Pancreas (tissue), 10 donors: ENCODE results near the gene NBPF9. TPM values are rescaled to one million over a fixed set of nuclear protein-coding genes. Genes with fewer than 3 reads are reported as not detected.
"Not testable (repeated sequence)": the region's sequence is repeated elsewhere in the genome, so short reads cannot be mapped to it uniquely, and the experiment has no call there.

Source experiments
- ATAC-seq, 4 donors: fragments of 200-7000 bp; cut with Tn5 transposase; one replicate each; pipeline versions ENCODE4 v1.8.0 to v1.9.1; 2020; ENCODE audit warnings: mild to moderate bottlenecking in 4 of 4, moderate library complexity in 4 of 4
- DNase-seq, 6 donors: peaks; one replicate each; pipeline ENCODE4 v3.0.0-alpha.2; 2020
- FAIRE-seq: peaks from 2 replicates; lab custom pipeline; 2012; peaks lifted over from hg19 to GRCh38; lab: Jason Lieb, UNC
- H3K27ac ChIP-seq, 4 donors: fragments of 200-600 bp; sonication (generic); 1 replicate in 3 of 4; 2 replicates in 1 of 4; pipeline versions ENCODE4 v1.5.0 to v1.8.0; 2020
- H3K27me3 ChIP-seq, 4 donors: fragments of 200-600 bp; one replicate each; pipeline ENCODE4 v1.8.0; 2021
- H3K36me3 ChIP-seq, 3 donors: fragments of 200-600 bp; sonication (generic) in 1 of 3; one replicate each; pipeline versions ENCODE4 v1.5.0 to v1.8.0; 2020 to 2021
- H3K4me1 ChIP-seq, 3 donors: fragments of 200-600 bp; one replicate each; pipeline ENCODE4 v1.8.0; 2021
- H3K4me3 ChIP-seq, 4 donors: fragments of 200-600 bp; sonication (generic) in 2 of 4; one replicate each; pipeline versions ENCODE4 v1.5.0 to v1.8.0; 2020 to 2021
- H3K9me3 ChIP-seq, 4 donors: fragments of 200-600 bp; one replicate each; pipeline ENCODE4 v1.8.0; 2021
- WGBS, 2 donors: extraction: QIAGEN DNeasy Blood & Tissue Kit; methylation state at CpG; one replicate each; pipeline ENCODE4 v1.1.7; 2013; 5-methylcytosine and 5-hydroxymethylcytosine counted together
- intact Hi-C, 3 donors: fragments of 100-400 bp; cut with DNase I; formaldehyde crosslinking; loops; one replicate each; pipeline versions ENCODE4 v1.11.1 to v1.14.2; 2022
- polyA plus RNA-seq, 2 donors: library from polyadenylated mRNA; stranded (reverse); fragments of 200-250 nt; gene quantifications; one replicate each; pipeline ENCODE4 v1.2.3, GENCODE V29; 2013
- total RNA-seq, 6 donors: library from RNA; stranded (reverse); fragmentation: NEBNext Ultra II Directional in 4 of 6; extraction: Animal tissue kit (Norgen Biotek cat#: 25700) in 4 of 6; gene quantifications; one replicate each; pipeline versions ENCODE4 v1.2.1 to v1.2.4, GENCODE V29; 2021 to 2023
- donor health status: healthy with polysubstance abuse.
- donor health status: DM: no; HTN: no; CAD: no; lungs with moderate emphysema.
- donor health status: DM: no; HTN: no; CAD: no.
- donor health status: control.
- donor health status: control.
- donor health status: Bipolar disorder and iron deficiency.
- donor health status: DM: yes; HTN: yes; CAD: no.
- donor health status: DM: no; HTN: no; CAD: no.
- donor health status: DM: no; HTN: no; CAD: no.
- donor health status: DM: yes; HTN: yes; CAD: no.

NBPF9 gene
- total and polyA plus RNA-seq, 8 donors: 6.6 to 17.8 (median 10.9) TPM

DNA sequence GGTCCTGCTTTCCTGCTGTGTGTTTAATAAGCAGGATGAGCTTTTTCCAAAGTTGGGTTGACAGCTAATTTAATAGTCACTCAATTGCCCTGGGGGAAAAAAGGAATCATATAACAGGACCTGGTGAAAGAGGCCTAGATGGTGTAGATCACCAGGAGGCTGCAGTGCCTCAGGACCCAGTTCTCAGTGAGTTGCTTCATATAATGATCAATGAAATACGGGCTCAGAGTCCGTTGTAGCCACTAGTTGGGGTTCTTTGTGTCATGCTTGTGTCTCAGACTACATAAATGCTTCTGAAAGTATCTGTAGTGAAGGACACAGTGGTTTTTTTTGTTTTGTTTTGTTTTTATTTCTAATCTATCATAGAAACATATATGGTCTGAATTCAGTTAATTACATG is 94.6 kb downstream of the NBPF9 start:
- ATAC-seq, intact Hi-C loops, H3K4me3 ChIP-seq, H3K9me3 ChIP-seq, H3K4me1 ChIP-seq, H3K36me3 ChIP-seq, H3K27me3 ChIP-seq, FAIRE-seq, H3K27ac ChIP-seq, DNase-seq: not testable (repeated sequence)
- 90 to 95% methylated on average over 2 of the region's 2 CpGs for WGBS, 2 donors

DNA sequence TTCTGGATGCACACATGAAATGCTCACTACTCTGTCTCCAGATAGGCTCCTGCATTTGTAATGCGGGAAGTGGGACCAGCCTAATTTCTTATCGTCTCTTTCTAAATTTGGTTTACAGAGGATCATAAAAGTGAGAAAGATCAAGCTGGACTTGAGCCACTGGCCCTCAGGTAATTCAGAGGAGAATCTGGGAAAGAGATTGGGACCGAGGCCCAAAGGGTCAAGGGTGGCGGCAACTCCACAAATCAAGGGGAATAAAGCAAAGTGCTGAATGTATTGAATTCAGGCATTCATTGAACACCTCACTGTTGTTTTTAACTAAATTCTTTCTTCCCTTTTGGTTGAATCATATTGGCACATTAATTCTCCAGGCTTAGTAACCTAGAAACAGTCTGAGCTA is 95.0 kb downstream of the NBPF9 start:
- intact Hi-C loops, H3K36me3 ChIP-seq, ATAC-seq, DNase-seq, FAIRE-seq, H3K27ac ChIP-seq, H3K9me3 ChIP-seq, H3K4me1 ChIP-seq, H3K4me3 ChIP-seq, H3K27me3 ChIP-seq: not testable (repeated sequence)
- WGBS, 2 donors: no CpG with 5 or more reads among the region's 4 CpGs
